Measurements from ENCODE around the gene VPS11. TPM values are rescaled to one million over a fixed set of nuclear protein-coding genes. Genes with fewer than 3 reads are reported as not detected.
A peak's percentile ranks its signal among the peaks of the same experiment; 100 is the strongest.

Gene VPS11
- total and polyA plus RNA-seq, 10 donors, result 30.1 to 66.7 (median 43.6) TPM

DNA sequence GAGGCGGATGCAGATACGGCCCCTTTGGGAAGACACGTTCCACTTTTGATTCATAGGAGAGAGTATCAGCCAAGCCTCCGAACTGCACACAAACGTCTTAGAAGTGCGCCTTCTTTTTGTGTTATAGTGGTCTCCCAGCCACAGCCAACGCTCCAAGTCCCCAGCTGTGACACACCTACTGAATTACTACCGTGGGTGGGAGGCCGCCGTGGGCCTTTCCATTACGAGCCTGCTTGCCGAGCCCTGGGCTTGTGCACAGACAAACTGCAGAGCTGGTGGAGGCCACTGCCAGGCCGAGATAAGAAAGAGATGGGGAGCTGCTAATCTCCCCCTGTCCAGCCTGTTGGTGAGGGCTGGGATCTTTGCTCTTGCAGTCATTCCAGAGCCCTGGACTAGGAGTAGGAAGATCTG, 17.8 kb downstream of the VPS11 start:
- intact Hi-C loops (cut with DNase I; ENCODE audit: low total_unique reads), result no loop called here
- Histone ChIP-seq H3K9me3 (no peaks in the 10 kb centered on the region), H3K36me3 (peaks cover 0 to 27% (median 22%) of the 10 kb centered on the region in 6 donors), H3K4me1 (peaks cover 0 to 49% (median 21%) of the 10 kb centered on the region in 6 donors), H3K27me3 (replicated peaks in 1 of 7) (no peaks in the 10 kb centered on the region), H3K4me3 (peak overlapping the region; percentile 51 to 97 (median 80)), H3K27ac (peak overlapping the region; percentile 68 to 96 (median 88))
- WGBS, 5 donors, result 2 to 11% (median 3%) methylated on average over 9 to 13 of the region's 13 CpGs
- DNase-seq, result no peak
- TF ChIP-seq POLR2A (IDR thresholded peaks at IDR 0.05) (no peak), CTCF (IDR thresholded peaks at IDR 0.05 in 8 of 11, conservative IDR thresholded peaks at IDR 0.05 in 3 of 11) (no peak), POLR2AphosphoS5 (IDR thresholded peaks at IDR 0.05) (no peak)

- Histone ChIP-seq H3K36me3 (peaks cover 0 to 15% (median 6%) of the 10 kb centered on the region in 6 donors), H3K4me3 (no peak overlapping the region), H3K9me3 (no peaks in the 10 kb centered on the region), H3K27me3 (replicated peaks in 1 of 7) (no peaks in the 10 kb centered on the region), H3K27ac (no peak overlapping the region), H3K4me1 (peaks cover 0 to 66% (median 25%) of the 10 kb centered on the region in 6 donors)
- 83 to 93% (median 86%) methylated on average over 6 of the region's 6 CpGs for WGBS, 5 donors
- intact Hi-C loops (cut with DNase I; ENCODE audit: low total_unique reads), result no loop called here
- DNase-seq, result no peak
- TF ChIP-seq POLR2A (IDR thresholded peaks at IDR 0.05) (no peak), CTCF (IDR thresholded peaks at IDR 0.05 in 8 of 11, conservative IDR thresholded peaks at IDR 0.05 in 3 of 11) (no peak)
These were observed 19.5 kb downstream of the VPS11 start for GRCh38 chr11:119087123-119087522.

GRCh38 chr11:119087747-119088241, 20.2 kb downstream of the VPS11 start:
- WGBS, 5 donors, result 69 to 85% (median 71%) methylated on average over 2 of the region's 2 CpGs
- no peak overlapping the region for H3K4me3 ChIP-seq
- no peak overlapping the region for H3K27ac ChIP-seq
- H3K4me1 ChIP-seq, result peaks cover 0 to 73% (median 32%) of the 10 kb centered on the region in 6 donors
- H3K36me3 ChIP-seq, result peaks cover 0 to 15% (median 0%) of the 10 kb centered on the region in 6 donors
- no peaks in the 10 kb centered on the region for H3K27me3 ChIP-seq (replicated peaks in 1 of 7)
- intact Hi-C loops (cut with DNase I; ENCODE audit: low total_unique reads), result no loop called here
- no peaks in the 10 kb centered on the region for H3K9me3 ChIP-seq
- no peak for DNase-seq
- peak in 1 of 3 donors; percentile 20 for TF ChIP-seq POLR2AphosphoS5 (IDR thresholded peaks at IDR 0.05)
- TF ChIP-seq CTCF (IDR thresholded peaks at IDR 0.05 in 8 of 11, conservative IDR thresholded peaks at IDR 0.05 in 3 of 11), result no peak

- no peak for DNase-seq
- Histone ChIP-seq H3K36me3 (peaks cover 0 to 18% (median 0%) of the 10 kb centered on the region in 6 donors), H3K9me3 (no peaks in the 10 kb centered on the region), H3K4me3 (no peak overlapping the region), H3K27me3 (replicated peaks in 1 of 7) (no peaks in the 10 kb centered on the region), H3K27ac (no peak overlapping the region), H3K4me1 (peaks cover 4 to 79% (median 38%) of the 10 kb centered on the region in 6 donors)
- intact Hi-C loops (cut with DNase I; ENCODE audit: low total_unique reads), result no loop called here
- 92 to 97% (median 95%) methylated on average over 9 of the region's 9 CpGs for WGBS, 5 donors
- TF ChIP-seq CTCF (IDR thresholded peaks at IDR 0.05 in 8 of 11, conservative IDR thresholded peaks at IDR 0.05 in 3 of 11) (no peak), POLR2AphosphoS5 (IDR thresholded peaks at IDR 0.05) (no peak), POLR2A (IDR thresholded peaks at IDR 0.05) (no peak)
These were observed 20.8 kb downstream of the VPS11 start for GRCh38 chr11:119088406-119088805.

Data from spleen (tissue), 11 donors.